GM12892 (cell line): Measurements from ENCODE around the gene MDM1.

ENCODE experiments used
- DNase-seq: peaks from one replicate; pipeline ENCODE4 v3.0.0; 2011; ENCODE audit not compliant: insufficient read length
- FAIRE-seq: peaks from 2 replicates; lab custom pipeline; 2011; peaks lifted over from hg19 to GRCh38; lab: Jason Lieb, UNC
- POLR2A ChIP-seq: IDR thresholded peaks from 2 replicates; pipeline ENCODE4 v1.6.1; 2011; ENCODE audit warnings: low read depth, low read length, control low read depth
- POLR2AphosphoS5 ChIP-seq: IDR thresholded peaks from 2 replicates; pipeline ENCODE4 v1.6.1; 2011; ENCODE audit warnings: low read depth, low read length, control low read depth
- TAF1 ChIP-seq: IDR thresholded peaks from 2 replicates; pipeline ENCODE4 v1.6.1; 2011; ENCODE audit warnings: low read depth, mild to moderate bottlenecking, control low read depth, low read length, borderline replicate concordance

The MDM1 gene

DNA sequence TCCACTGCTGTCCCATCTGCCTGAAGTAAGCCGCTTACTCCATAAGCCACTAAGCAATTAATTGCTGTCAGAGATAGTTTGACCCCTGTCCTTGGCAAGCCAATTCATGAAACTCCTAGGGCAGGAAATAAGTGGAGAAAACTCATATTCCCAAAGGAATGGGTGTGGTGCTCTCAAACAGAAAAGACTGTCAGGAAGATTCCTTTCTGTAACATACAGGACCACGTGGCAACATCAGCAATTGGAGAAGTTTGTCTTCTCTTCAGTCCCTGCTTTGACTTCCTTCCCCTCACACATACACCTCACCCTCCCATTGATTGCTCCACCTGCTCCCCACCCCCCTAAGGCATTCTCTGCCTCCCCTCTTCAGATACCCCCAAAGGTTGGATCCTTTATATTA, 36.2 kb upstream of the MDM1 start:
- no peak for DNase-seq
- TF ChIP-seq POLR2AphosphoS5 (no peak), POLR2A (no peak), TAF1 (no peak)
- no peak for FAIRE-seq

GRCh38 chr12:68367903-68368302, 35.7 kb upstream of the MDM1 start:
- FAIRE-seq (no peak), DNase-seq (no peak)
- no peak for TF ChIP-seq POLR2AphosphoS5
- TF ChIP-seq POLR2A = no peak
- no peak for TF ChIP-seq TAF1

DNA sequence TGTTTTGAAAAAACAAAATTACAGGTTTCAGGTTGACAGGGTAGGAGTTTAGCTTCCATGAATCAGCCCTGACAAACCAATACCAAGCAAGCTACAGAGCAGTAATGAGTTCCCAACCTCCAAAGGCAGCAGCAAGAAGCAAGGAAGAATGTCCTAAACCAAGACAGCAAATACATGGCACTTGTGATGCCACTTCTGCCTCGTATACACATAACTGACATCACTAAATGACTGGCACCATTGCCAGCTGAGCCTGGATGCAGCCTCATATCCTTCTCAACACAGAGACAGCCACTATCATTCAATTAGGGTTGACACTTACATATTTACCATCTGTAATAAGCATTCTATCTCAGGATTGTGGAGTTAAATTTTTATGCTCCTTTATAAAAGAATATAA, 35.0 kb upstream of the MDM1 start:
- no peak for FAIRE-seq
- TF ChIP-seq TAF1 (no peak), POLR2AphosphoS5 (no peak)
- no peak for DNase-seq

DNA sequence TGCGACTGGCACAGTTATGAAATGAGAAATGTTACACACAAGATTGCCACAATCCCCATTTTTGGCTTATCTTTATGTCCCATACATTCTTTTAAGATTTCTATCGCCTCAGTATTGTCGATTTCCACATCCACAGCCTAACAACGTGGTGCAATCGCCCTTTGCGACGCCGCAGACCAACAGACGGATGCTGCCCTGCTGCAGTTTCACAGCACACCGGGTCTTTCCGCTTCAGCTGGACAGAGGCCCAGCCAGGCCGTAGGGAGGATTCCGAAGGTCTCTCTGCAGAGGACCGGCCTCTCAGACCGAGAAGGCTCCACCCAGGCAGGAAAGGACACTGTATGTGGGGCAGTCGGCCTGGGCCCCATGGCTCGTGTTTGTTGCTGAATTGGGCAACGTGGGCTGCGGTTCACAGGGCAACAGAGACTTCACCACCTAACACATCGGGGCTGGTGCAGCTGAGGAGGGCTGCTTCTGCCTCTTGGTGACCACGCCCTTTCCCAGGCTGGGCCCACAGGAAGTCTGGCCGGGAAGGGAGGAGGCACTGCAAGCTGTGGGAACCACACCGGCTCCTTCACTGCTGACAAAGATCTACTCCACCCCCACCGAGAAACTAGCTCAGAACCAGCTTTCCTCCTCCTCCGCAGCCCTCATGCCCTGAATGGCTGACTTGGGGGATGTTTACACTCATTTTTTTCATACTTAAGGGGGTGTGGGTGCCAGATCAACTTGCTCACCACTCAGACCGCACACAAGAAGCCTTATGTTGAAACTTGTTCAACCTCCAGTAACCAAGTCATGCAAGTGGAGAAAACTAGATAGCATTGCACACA, 32.9 kb upstream of the MDM1 start:
- FAIRE-seq = peak; percentile 89
- peak; percentile 34; the same call in 1 of the 2 replicates for TF ChIP-seq TAF1
- peak; percentile 60; the same call in 1 of the 2 replicates for TF ChIP-seq POLR2A
- TF ChIP-seq POLR2AphosphoS5 = peak; percentile 71; the same call in 1 of the 2 replicates
- DNase-seq = peak; percentile 66

- DNase-seq (no peak), FAIRE-seq (no peak)
- no peak for TF ChIP-seq POLR2A
- TF ChIP-seq POLR2AphosphoS5 = no peak
- TF ChIP-seq TAF1 = no peak
These were observed 32.2 kb upstream of the MDM1 start for GRCh38 chr12:68364328-68364727.

GRCh38 chr12:68361953-68362352, 29.8 kb upstream of the MDM1 start:
- no peak for FAIRE-seq
- no peak for DNase-seq

GRCh38 chr12:68359674-68360073, 27.5 kb upstream of the MDM1 start:
- DNase-seq (no peak), FAIRE-seq (no peak)
- TF ChIP-seq TAF1 (no peak), POLR2AphosphoS5 (no peak), POLR2A (no peak)

More at GRCh38 chr12:68361953-68362352, 29.8 kb upstream of the MDM1 start:
- TF ChIP-seq TAF1 (no peak), POLR2AphosphoS5 (no peak), POLR2A (no peak)

DNA sequence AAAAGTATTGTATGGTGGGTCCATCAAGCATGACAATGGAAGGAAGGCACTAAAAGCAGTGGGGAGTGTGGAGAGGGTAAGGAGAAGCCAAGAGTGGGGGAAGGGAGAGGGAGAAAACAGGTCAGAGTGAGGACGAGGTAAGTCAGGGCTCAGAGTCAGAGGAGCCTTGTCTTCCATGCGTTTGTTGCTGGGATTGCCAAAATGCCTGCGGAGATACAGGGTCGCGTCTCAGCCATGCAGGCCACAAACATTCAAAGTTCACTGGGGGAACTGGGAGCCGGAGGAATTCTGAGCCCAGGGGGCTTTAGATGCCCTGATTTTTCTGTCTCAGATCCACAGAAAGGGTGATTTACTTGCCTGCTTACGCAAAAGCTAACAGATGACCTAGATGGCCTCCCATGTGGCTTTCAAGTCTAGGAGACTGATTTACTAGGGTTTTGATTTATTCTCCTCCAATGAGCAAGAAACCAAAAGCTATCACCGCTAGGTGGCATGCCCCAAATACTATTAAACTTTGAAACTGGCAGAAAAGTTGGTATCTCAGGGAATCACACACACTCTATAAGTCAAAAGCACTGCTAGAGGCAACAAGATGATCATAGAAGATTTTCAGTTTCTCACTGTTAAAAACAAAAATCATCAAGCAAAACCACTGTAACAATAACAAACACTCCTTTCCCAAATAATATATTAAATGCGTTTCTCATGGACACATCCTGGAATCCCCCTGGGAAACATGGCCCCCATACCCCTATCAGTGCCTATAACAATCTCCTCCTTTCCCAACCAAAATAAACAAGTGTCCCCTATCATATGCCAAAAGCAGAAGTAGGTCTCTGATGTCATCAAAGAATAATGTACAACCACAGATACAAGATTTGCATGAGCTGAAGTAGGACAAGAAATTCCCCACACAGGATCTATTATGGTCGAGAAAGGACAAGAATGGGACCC, 26.6 kb upstream of the MDM1 start:
- DNase-seq (no peak), FAIRE-seq (peak; percentile 93)
- no peak for TF ChIP-seq POLR2A
- TF ChIP-seq TAF1 = no peak
- no peak for TF ChIP-seq POLR2AphosphoS5

- FAIRE-seq = no peak
- no peak for DNase-seq
- no peak for TF ChIP-seq POLR2A
- TF ChIP-seq TAF1 = no peak
- TF ChIP-seq POLR2AphosphoS5 = no peak
These were observed 24.8 kb upstream of the MDM1 start for GRCh38 chr12:68356986-68357385.

GRCh38 chr12:68356060-68356695, 24.0 kb upstream of the MDM1 start:
- FAIRE-seq = no peak
- DNase-seq = no peak
- TF ChIP-seq POLR2AphosphoS5 = no peak
- no peak for TF ChIP-seq POLR2A
- no peak for TF ChIP-seq TAF1

GRCh38 chr12:68354977-68355541, 22.9 kb upstream of the MDM1 start:
- TF ChIP-seq POLR2AphosphoS5 (no peak), POLR2A (no peak), TAF1 (no peak)
- no peak for FAIRE-seq
- no peak for DNase-seq
